SK-N-SH treated with all-trans-retinoic acid at 6 μM for 48 hours (cell line): ENCODE results near the gene ABCB11.

Experiments
- RARB ChIP-seq: fragments of 250-450 bp; sonication (Bioruptor Pico); IDR thresholded peaks from 2 replicates; pipeline ENCODE4 v1.8.0; 2021; ENCODE audit warnings: mild to moderate bottlenecking, moderate library complexity
- ZNF565 ChIP-seq: fragments of 450-650 bp; formaldehyde crosslinking; conservative IDR thresholded peaks from 2 replicates; pipeline ENCODE4 v1.5.0; 2020; ENCODE audit warnings: low read depth, mild to moderate bottlenecking, moderate library complexity
- TF ChIP-seq, protein P1 (sequence below): fragments of 250-450 bp; sonication (Bioruptor Pico); IDR thresholded peaks from 2 replicates; pipeline ENCODE4 v1.5.1; 2020; ENCODE audit warnings: low read depth, mild to moderate bottlenecking, moderate library complexity

DNA sequence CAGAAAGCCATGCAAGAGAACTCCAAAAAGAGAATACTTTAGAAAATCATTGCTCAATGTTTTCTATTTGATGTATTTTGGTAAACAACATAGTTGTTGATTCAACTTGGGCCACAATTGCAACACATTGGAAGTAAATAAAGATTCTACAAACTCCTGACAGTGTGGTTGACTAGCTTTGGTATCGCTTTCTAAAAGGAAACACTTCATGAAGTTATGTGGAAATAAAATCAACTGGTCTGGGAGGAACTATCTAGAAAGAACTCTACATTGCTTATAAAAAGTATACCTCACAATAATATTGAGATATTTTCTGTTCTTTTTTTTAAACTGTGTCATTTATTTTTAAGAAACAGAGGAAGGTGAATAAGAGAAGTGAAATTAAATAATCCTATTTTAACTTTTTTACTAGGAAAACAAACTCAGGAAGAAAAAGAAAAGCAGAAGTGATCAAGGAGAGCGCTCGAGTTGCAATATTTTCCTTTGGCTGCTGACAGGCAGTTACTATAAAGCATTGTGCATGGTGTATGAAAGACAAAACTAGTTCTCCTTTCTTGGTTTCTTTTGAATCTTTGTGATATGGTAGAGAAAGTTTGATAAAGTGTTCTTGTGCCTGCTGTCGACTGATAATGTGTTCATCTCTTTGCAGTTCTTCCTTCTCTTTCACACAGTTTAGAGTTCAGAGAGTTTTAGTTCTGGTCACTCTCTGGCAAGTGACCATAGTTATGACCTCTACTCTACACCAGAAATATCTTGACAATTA lies 41.2 kb upstream of the ABCB11 start:
- TF ChIP-seq ZNF565 (CRISPR knock-in tag) (no peak), RARB (no peak)
- TF ChIP-seq, protein P1, sequence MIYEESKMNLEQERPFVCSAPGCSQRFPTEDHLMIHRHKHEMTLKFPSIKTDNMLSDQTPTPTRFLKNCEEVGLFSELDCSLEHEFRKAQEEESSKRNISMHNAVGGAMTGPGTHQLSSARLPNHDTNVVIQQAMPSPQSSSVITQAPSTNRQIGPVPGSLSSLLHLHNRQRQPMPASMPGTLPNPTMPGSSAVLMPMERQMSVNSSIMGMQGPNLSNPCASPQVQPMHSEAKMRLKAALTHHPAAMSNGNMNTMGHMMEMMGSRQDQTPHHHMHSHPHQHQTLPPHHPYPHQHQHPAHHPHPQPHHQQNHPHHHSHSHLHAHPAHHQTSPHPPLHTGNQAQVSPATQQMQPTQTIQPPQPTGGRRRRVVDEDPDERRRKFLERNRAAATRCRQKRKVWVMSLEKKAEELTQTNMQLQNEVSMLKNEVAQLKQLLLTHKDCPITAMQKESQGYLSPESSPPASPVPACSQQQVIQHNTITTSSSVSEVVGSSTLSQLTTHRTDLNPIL (CRISPR knock-in tag) = no peak
